HG03571 (cell line): ENCODE results near the gene TP73.
"Not testable (repeated sequence)": the region's sequence is repeated elsewhere in the genome, so short reads cannot be mapped to it uniquely, and the experiment has no call there.

Experiments
- ATAC-seq: cut with Tn5 transposase; IDR thresholded peaks from one replicate; pipeline ENCODE4 v1.9.1; 2021; ENCODE audit not compliant: unreplicated experiment

TP73 gene

GRCh38 chr1:3724416-3725030 is 72.2 kb downstream of the TP73 start:
- ATAC-seq: not testable (repeated sequence)

- no peak for ATAC-seq
Observed at GRCh38 chr1:3725366-3725765, 73.0 kb downstream of the TP73 start.

GRCh38 chr1:3727042-3727824 is 74.9 kb downstream of the TP73 start:
- ATAC-seq: no peak

GRCh38 chr1:3727825-3728776 is 75.8 kb downstream of the TP73 start:
- no peak for ATAC-seq

GRCh38 chr1:3729594-3730542 is 77.6 kb downstream of the TP73 start:
- ATAC-seq: no peak

- ATAC-seq: no peak
Observed at GRCh38 chr1:3730543-3731247, 78.4 kb downstream of the TP73 start.

- no peak for ATAC-seq
Observed at GRCh38 chr1:3731583-3732433, 79.5 kb downstream of the TP73 start.

GRCh38 chr1:3732434-3733093 is 80.2 kb downstream of the TP73 start:
- no peak for ATAC-seq

- ATAC-seq: no peak
Observed at GRCh38 chr1:3733094-3733882, 81.0 kb downstream of the TP73 start.

GRCh38 chr1:3733883-3734589 is 81.7 kb downstream of the TP73 start:
- no peak for ATAC-seq

GRCh38 chr1:3734602-3735001 is 82.3 kb downstream of the TP73 start:
- ATAC-seq: no peak

- no peak for ATAC-seq
Observed at GRCh38 chr1:3735027-3735681, 82.8 kb downstream of the TP73 start.

- ATAC-seq: no peak
Observed at GRCh38 chr1:3735688-3736087, 83.4 kb downstream of the TP73 start.

GRCh38 chr1:3736131-3736561 is 83.8 kb downstream of the TP73 start:
- no peak for ATAC-seq

- no peak for ATAC-seq
Observed at GRCh38 chr1:3736708-3737107, 84.4 kb downstream of the TP73 start.

- ATAC-seq: no peak
Observed at GRCh38 chr1:3738943-3739342, 86.6 kb downstream of the TP73 start.
